GM19438 (cell line): ENCODE results near the gene SPECC1L.

ENCODE experiments used
- ATAC-seq: cut with Tn5 transposase; IDR thresholded peaks from one replicate; pipeline ENCODE4 v1.9.1; 2021; ENCODE audit warnings: low read depth; ENCODE audit not compliant: unreplicated experiment

Gene SPECC1L

GRCh38 chr22:24435861-24436371 lies 165.3 kb downstream of the SPECC1L start:
- ATAC-seq, result no peak

- ATAC-seq, result no peak
Observed at GRCh38 chr22:24436553-24436952, 165.9 kb downstream of the SPECC1L start.

- ATAC-seq, result no peak
Observed at GRCh38 chr22:24437091-24437490, 166.5 kb downstream of the SPECC1L start.

- ATAC-seq, result no peak
Observed at GRCh38 chr22:24437741-24438328, 167.2 kb downstream of the SPECC1L start.

- ATAC-seq, result no peak
Observed at GRCh38 chr22:24440270-24440717, 169.7 kb downstream of the SPECC1L start.

- no peak for ATAC-seq
Observed at GRCh38 chr22:24440718-24441405, 170.2 kb downstream of the SPECC1L start.

GRCh38 chr22:24441406-24442351 lies 171.0 kb downstream of the SPECC1L start:
- no peak for ATAC-seq

GRCh38 chr22:24442352-24442744 lies 171.7 kb downstream of the SPECC1L start:
- ATAC-seq, result no peak

- ATAC-seq, result no peak
Observed at GRCh38 chr22:24443668-24444067, 173.0 kb downstream of the SPECC1L start.

GRCh38 chr22:24444251-24444650 lies 173.6 kb downstream of the SPECC1L start:
- no peak for ATAC-seq

GRCh38 chr22:24444729-24445466 lies 174.3 kb downstream of the SPECC1L start:
- ATAC-seq, result no peak

- ATAC-seq, result no peak
Observed at GRCh38 chr22:24445481-24446259, 175.0 kb downstream of the SPECC1L start.

- ATAC-seq, result no peak
Observed at GRCh38 chr22:24446260-24446611, 175.6 kb downstream of the SPECC1L start.

GRCh38 chr22:24450610-24451009 lies 180.0 kb downstream of the SPECC1L start:
- no peak for ATAC-seq

- ATAC-seq, result no peak
Observed at GRCh38 chr22:24451162-24451561, 180.5 kb downstream of the SPECC1L start.

GRCh38 chr22:24453853-24454252 lies 183.2 kb downstream of the SPECC1L start:
- ATAC-seq, result no peak

GRCh38 chr22:24455039-24455438 lies 184.4 kb downstream of the SPECC1L start:
- no peak for ATAC-seq

GRCh38 chr22:24455751-24456426 lies 185.3 kb downstream of the SPECC1L start:
- ATAC-seq, result no peak

GRCh38 chr22:24457894-24458420 lies 187.3 kb downstream of the SPECC1L start:
- no peak for ATAC-seq
